NCI-H1436 (cell line): Measurements from ENCODE around the gene P3H3.
"Not testable (repeated sequence)": the region's sequence is repeated elsewhere in the genome, so short reads cannot be mapped to it uniquely, and the experiment has no call there.

Experiments used
- DNase-seq: peaks from one replicate; lab custom pipeline; 2025; lab: John Stamatoyannopoulos, UW

The P3H3 gene

DNA sequence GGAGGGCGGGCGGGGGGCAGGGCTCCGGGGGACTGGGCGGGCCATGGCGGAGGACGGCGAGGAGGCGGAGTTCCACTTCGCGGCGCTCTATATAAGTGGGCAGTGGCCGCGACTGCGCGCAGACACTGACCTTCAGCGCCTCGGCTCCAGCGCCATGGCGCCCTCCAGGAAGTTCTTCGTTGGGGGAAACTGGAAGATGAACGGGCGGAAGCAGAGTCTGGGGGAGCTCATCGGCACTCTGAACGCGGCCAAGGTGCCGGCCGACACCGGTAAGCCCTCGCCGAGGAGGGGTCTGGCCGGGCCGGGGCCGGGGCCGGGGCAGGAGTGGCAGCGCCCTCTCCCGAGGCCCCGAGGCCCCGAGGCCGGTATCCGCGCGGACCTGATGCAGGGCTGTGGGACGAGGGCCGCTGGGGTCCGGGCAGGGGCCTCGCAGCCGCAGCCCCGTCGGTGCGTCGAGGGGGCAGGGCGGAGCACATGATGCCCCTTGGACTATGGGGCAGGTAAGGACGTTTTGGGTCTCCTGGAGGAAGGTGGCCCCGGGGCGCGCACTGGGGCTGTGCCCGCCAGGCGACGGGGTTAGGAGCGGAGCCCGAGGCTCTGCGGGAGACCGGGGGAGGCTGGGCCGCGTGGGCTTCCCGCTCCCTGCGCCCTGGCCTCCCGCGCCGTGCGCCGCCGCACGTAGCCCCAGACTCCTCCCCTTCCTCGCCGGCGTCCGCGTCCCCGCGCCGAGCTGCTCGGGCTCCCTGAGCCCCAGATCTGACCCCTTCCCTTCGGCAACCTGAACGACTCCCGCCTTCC is 39.4 kb downstream of the P3H3 start, which contains the start of gene TPI1:
TPI1 (plus strand) TSS at position 119 of the 798 bp plus-strand sequence; CDS start at position 155, 36 bp downstream.
- peak; percentile 81 for DNase-seq

DNA sequence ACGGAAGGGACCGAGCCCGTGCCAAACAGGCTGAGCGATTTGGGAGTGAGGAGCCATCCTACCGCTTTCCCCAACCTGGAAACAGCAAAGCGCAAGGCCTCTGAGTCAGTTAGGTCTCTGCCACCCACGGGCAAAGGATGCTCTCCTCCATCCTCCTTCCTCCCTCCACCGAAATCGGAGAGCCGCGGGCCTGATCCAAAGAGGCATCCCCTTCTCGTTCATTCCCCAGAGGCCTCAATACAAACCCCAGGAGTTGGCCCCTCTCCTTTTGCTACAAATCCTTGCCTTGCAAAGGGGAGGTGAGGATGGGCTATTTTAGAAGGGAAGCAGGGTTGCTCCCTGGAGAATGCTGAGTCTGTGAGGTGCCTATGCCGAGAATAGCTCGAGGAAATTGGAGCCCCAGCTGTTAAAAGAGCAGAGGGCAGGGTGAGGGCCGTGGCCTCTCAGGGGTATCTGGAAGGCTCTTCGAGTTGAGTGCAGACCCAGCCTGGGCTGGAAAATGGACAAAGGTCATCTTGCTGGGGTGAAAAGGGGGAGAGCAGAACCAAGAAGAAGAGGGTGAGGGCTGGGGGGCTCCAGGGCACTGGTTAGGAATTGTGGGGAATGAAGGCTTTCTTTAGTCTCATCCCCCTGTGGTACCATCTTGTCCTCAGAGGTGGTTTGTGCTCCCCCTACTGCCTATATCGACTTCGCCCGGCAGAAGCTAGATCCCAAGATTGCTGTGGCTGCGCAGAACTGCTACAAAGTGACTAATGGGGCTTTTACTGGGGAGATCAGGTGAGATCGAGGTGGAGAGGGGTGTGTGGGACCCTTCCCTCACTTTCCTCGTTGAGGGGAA is 40.2 kb downstream of the P3H3 start:
- no peak for DNase-seq

DNA sequence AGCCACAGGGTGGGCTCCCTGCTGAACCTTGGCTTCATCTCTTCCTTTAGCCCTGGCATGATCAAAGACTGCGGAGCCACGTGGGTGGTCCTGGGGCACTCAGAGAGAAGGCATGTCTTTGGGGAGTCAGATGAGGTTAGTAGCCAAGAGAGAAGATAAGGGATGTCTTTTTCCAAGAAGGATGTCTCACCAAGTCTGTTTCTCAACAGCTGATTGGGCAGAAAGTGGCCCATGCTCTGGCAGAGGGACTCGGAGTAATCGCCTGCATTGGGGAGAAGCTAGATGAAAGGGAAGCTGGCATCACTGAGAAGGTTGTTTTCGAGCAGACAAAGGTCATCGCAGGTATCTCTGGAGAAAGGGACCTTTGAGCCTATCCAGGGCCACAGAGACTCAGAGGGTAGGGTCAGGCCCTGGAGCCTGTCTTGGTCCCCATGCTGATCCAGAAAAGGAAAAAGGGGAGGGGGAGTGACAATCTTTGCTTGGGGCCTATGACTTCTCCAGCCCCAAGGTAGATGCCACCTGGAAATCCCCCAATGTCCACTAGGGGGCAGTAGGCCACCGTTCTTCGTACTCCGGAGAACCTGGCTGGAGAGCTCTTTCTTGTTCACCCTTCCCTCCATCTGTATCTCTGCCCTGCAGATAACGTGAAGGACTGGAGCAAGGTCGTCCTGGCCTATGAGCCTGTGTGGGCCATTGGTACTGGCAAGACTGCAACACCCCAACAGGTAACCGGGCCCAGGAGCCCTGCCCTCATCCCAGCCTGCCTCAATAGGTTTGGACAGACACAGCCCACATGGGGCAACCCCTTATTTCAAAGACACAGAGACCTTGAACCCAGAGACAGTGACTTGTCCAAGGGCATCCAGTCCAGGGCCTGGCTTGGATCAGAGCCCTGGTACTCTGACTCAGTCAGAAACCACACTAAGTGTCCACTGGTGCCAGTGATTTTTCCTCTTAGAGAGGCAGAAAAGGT is 41.1 kb downstream of the P3H3 start:
- DNase-seq: peak; percentile 74

DNA sequence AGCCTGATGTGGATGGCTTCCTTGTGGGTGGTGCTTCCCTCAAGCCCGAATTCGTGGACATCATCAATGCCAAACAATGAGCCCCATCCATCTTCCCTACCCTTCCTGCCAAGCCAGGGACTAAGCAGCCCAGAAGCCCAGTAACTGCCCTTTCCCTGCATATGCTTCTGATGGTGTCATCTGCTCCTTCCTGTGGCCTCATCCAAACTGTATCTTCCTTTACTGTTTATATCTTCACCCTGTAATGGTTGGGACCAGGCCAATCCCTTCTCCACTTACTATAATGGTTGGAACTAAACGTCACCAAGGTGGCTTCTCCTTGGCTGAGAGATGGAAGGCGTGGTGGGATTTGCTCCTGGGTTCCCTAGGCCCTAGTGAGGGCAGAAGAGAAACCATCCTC is 42.1 kb downstream of the P3H3 start:
- DNase-seq: not testable (repeated sequence)

DNA sequence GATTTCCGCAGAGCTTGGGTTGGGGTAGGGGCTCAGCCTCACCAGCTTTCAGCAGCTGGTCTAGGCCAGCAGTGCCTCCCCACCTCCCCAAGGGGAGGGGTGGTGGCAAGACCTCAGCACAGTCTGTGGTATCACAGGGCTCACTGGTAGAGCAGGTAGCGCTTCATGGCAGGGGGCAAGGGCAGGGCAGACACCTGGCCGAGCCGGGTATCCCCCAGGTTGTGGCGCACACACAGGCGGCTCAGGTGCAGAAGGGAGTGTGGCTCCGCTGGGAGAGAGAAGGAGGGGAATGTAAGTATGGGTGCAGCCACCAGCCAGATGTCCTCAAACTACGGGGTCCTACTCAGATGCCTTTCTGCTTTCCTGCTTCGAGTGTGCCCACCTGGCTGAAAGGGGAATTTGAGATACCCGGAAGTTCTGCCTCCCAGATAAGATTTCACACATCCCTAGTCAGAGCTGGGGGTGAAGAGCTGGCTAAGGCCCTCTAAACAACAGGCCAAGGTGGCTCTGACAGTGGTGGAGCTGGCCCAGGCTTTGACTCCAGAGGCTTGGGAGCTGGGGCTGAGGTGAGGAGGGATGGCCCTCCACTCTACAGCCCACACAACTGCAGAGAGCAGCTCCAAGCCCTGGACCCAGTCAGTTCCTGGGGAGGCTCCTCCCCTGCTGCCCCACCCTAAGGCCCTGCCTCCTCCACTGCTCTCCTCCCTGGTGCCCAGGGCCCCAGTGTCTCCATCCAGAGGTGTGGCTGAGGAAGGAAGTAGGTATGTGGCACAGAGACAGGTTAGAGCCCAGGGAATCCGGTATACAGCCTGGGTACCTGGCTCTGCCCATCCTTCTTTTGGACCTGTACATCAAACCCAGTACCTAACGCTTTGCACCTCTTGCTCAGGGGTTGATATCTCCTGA is 43.1 kb downstream of the P3H3 start:
- no peak for DNase-seq

DNA sequence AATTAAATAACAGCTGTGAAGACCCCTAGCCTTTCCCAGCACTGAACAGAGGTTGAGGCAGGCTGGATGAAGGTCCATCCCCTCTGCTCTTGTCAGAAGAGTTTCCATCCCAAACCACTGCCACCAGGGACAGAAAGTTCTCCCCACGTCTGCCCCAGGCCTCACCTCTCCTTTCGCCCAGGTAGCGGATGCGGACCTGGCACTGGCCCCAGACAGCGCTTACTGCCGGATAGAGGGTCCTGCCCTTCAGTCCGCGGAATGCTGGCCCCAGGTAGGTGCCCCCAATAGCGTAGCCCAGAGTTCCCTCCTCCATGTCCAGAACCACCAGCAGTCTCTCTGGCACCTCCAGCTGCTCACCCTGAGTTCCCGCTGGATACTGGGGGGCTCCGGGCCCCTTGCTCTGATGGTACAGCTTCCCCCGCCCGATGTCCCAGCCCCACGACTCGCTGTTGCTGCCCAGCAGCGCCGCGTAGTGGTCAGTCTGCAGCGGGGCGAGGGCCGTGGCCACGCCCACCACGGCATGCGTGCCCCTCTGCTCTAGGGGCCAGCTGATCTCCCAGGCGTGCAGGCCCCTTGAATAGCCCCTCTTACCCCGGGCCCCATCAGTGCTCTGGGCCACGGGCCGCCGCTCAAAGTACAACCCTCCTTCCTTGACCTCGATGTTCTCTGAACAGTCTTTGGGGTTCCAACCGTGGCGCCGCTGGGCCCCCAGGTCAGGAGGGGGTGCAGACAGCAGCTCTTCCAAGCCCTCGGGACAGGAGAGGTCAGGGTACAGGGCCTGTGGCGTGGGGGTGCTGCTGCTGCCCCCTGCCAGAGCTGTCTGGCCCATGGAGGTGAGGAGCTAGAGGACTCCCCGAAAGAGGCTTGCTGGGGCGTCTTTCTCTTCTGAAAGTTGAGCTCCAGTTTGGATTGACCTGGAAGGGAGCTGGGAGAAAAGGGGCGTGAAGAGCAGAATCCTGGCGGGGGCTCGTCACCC is 44.2 kb downstream of the P3H3 start:
- peak; percentile 74 for DNase-seq

DNA sequence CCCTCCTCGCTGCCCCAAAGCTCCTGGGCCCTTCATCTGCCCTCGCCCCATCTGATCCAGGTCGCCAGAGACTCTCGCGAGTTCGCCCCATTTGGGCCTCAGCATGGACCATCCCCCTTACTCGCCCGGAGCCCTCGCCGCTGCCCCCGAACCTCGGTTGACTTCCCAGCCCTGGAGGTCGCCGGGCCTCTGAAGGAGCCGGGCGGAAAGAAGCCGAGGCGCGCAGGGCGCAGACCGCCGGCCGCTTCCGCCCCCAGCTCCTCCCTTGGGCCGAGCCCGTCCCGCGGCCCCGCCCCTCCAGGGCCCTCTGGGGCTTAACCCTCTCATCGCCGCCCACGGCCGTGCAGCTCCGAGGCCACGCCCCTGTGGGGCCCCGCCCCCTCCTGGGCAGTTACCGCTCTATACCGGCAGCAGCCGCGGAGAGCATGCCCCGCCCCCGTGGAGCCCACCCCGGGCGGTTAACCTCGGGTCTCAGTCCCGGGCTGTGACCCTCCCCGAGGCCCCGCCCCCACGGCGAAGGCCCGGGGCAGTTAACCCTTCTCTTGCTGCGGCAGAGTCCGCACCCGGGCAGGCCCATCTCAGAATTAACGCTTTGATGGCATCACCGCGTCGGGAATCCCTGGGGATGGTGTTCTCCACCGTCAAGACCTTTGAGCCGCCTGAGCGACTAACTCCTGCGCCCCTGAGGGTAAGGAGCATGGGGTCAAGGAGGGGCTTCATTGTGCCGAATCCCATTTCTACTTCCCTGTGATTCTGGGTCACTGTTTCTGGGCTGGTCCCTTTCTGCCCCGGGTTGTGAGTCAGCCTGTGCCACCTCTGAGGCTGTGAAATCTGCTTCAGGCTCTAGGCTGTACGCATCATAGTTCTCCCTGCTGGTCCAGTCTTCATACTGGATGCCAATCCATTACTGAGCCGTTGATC is 45.1 kb downstream of the P3H3 start, which contains the start of gene SPSB2:
SPSB2 (minus strand) TSS at position 210 of the 921 bp plus-strand sequence. CDS start 402 bp downstream, outside the sequence.
- DNase-seq: peak; percentile 95

DNA sequence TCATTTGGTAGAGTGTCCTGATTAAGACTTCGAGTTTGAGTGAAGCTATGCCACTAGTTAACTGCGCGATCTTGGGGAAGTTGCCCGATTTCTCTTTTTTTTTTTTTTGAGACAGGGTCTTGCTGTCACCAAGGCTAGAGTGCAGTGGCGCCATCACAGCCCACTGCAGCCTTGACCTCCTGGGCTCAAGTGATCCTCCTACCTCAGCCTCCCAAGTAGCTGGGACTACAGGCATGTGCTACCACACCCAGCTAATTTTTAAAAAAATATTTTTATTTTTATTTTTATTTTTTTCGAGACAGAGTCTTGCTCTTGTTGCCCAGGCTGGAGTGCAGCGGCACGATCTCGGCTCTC is 45.8 kb downstream of the P3H3 start:
- DNase-seq: not testable (repeated sequence)

DNA sequence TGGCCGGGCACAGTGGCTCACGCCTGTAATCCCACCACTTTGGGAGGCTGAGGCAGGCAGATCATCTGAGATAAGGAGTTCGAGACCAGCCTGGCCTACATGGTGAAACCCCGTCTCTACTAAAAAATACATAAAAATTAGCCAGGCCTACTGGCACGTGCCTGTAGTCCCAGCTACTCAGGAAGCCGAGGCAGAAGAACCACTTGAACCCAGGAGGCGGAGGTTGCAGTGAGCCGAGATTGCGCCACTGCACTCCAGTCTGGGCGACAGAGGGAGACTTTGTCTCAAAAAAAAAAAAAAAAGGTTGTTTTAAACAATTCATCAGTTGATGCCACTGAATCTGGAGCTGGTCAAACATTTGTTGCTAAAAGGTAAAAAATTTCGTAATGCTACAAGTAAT is 51.6 kb downstream of the P3H3 start:
- not testable (repeated sequence) for DNase-seq

DNA sequence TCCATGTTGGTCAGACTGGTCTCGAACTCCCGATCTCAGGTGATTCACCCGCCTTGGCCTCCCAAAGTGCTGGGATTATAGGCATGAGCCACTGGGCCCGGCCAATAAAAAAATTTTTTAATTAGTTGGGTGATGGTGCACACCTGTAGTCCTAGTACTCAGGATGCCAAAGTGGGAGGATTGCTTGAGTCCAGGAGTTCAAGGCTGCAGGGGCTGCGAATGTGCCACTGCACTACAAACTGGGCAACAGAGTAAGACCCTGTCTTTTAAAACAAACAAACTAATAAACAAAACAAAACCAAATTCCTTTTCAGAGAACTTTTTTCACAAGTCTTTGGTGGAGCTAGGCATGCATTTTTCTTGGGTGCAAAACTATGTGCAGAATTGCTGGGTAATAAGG is 55.0 kb downstream of the P3H3 start:
- no peak for DNase-seq

DNA sequence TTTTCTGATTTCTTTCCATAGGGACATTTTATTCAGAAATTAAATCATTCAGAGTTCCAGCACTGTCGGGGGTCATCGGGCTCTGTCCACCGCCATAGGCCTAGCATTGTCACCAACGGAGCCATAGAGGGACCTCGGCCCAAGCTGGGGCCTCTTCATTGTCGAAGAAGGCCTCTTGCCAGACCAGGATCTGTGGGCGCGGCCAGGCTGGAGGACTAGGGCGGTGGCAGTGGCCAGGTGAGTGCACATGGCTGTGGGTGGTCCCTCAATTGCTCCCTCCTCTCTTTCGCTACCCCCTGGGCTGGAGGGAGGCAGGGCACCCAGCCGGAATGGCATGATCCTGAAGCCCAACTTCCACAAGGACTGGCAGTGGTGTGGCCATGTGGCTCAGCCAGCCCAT is 55.5 kb downstream of the P3H3 start:
- no peak for DNase-seq

DNA sequence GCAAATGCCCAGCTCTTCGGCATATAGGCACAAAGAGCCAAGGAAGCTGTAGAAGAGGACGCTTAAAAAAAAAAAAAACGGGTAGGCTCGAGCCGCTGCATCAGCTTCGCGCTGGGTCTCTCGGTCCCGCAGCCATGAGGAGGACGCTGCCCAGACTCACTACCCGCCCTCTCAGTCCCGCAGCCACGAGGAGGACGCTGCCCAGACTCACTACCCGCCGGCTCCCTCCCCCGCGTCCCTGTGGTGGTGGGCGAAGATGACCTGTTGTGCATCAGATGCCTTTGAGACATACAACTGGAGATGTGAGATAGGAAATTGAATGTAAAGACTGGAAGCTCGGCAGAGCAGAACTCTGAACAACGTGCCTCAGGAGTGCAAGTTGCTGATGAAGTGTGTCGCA is 56.3 kb downstream of the P3H3 start:
- no peak for DNase-seq

DNA sequence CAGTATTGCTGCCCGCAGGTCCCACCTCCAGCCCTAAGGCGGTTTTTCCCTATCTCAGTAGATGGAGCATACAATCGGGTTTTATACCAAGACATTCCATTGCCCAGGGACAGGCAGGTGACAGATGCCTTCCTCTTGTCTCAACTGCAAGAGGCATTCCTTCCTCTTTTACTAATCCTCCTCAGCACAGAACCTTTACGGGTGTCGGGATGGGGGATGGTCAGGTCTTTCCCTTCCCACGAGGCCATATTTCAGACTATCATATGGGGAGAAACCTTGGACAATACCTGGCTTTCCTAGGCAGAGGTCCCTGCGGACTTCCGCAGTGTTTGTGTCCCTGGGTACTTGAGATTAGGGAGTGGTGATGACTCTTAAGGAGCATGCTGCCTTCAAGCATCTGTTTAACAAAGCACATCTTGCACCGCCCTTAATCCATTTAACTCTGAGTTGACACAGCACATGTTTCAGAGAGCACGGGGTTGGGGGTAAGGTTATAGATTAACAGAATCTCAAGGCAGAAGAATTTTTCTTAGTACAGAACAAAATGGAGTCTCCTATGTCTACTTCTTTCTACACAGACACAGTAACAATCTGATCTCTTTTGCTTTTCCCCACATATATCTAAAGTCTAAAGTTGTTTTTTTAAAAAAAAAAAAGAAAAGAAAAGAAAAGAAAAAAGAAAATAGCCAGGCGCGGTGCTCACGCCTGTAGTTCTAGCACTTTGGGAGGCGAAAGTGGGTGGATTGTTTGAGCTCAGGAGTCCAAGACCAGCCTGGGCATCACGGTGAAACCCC is 58.2 kb downstream of the P3H3 start:
- DNase-seq: not testable (repeated sequence)

DNA sequence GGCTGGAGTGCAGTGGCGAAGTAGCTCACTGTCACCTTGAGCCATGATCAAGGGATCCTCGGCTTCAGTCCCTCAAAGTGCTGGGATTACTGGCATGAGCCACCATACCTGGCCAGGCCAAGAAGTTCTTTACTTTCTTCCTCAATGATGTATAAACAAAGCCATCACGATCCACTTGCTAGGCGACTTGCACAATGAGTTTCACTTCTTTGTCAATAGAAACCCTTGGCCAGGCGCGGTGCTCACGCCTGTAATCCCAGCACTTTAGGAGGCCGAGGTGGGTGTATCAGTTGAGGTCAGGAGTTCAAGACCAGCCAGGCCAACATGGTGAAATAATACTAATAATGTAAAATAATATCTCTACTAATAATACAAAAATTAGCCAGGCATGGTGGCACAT is 59.3 kb downstream of the P3H3 start:
- DNase-seq: no peak

DNA sequence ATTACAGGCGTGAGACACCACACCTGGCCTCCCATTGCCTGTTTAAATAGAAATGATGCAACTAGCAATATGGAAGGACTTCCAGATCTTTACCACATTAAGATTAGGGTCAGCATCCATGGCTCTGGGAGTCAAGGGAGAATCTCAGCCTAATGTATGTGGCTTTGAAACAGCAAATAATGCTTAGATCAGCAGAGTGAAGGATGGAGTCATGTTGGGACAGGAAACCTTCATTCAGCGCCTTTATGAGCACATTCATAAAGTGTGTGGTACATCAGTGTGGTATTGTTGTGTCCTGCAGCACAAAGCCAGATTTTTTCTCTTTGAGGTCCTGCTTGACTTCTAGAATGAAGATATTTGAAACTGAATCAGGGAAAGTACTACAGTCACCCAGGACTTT is 60.2 kb downstream of the P3H3 start:
- DNase-seq: no peak

DNA sequence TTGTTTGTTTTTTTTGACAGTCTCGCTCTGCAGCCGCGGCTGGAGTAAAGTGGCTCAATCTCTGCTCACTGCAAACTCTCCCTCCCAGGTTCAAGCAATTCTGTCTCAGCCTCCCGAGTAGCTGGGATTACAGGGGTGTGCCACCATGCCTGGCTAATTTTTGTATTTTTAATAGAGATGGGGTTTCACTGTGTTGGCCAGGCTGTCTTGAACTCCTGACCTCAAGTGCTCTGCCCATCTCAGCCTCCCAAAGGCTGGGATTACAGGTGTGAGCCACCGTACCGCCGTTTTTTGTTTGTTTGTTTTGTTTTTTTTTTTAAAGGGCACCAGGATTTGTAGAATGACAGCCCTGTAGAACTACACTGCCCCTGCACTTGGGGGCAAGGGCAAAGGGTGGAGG is 60.6 kb downstream of the P3H3 start:
- DNase-seq: not testable (repeated sequence)
